D341Med (cell line): ENCODE results near the gene SLC37A3.
A peak's percentile ranks its signal among the peaks of the same experiment; 100 is the strongest.
"Not testable (repeated sequence)": the region's sequence is repeated elsewhere in the genome, so short reads cannot be mapped to it uniquely, and the experiment has no call there.

Experiments
- DNase-seq: peaks from one replicate; pipeline ENCODE4 v3.0.0; 2012; ENCODE audit warnings: low spot score

SLC37A3 gene

GRCh38 chr7:140397784-140398750, at the start of gene SLC37A3:
TSS of gene SLC37A3 (minus strand) at chr7:140398530. CDS start at chr7:140382526, 16,004 bp downstream.
- DNase-seq, result peak; percentile 97

GRCh38 chr7:140447841-140448240, 49.5 kb upstream of the SLC37A3 start:
- DNase-seq, result no peak

- no peak for DNase-seq
Observed at GRCh38 chr7:140446467-140446866, 48.1 kb upstream of the SLC37A3 start.

DNA sequence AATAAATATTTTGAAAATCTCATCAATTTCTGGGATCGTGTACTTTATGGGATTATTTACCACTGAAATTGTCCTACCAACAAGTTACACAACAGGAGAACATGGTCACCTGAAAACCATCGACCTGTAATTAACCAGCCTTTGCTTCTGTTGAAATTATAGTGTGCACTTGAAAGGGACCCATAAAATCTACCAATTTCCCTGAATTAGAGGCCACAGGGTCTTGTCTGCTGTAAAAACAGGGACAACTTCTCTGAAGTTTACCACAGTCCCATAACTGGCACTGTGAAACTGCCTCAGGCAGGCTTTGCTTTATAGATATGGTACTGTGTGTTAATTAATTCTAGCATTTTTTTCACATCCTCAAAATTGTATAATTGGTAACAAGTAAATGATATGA, 43.2 kb upstream of the SLC37A3 start:
- no peak for DNase-seq

GRCh38 chr7:140440593-140440992, 42.3 kb upstream of the SLC37A3 start:
- DNase-seq, result no peak

GRCh38 chr7:140439359-140439758, 41.0 kb upstream of the SLC37A3 start:
- DNase-seq, result no peak

- no peak for DNase-seq
Observed at GRCh38 chr7:140435252-140435895, 37.0 kb upstream of the SLC37A3 start.

DNA sequence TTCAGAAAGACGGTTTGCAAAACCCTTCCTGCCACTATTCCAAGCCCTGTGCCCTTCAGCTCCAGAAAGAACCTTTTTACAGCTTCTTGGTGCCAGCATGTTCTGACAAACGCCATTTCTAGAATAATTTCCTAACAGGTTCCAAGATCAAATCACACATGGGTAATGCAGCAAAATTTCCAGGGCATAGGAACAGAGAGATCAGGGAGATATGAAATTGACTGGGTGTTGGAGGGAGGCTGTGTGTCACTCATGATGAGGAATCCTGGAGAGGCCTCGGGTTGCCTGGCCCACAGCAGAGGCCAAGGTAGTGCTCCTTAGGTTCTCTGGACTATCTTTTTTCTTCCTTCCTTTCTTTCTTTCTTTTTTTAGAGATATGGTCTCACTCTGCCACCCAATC, 35.1 kb upstream of the SLC37A3 start:
- DNase-seq, result no peak

GRCh38 chr7:140426130-140426529, 27.8 kb upstream of the SLC37A3 start:
- no peak for DNase-seq

GRCh38 chr7:140425718-140426117, 27.4 kb upstream of the SLC37A3 start:
- DNase-seq, result no peak

- no peak for DNase-seq
Observed at GRCh38 chr7:140423501-140423900, 25.2 kb upstream of the SLC37A3 start.

DNA sequence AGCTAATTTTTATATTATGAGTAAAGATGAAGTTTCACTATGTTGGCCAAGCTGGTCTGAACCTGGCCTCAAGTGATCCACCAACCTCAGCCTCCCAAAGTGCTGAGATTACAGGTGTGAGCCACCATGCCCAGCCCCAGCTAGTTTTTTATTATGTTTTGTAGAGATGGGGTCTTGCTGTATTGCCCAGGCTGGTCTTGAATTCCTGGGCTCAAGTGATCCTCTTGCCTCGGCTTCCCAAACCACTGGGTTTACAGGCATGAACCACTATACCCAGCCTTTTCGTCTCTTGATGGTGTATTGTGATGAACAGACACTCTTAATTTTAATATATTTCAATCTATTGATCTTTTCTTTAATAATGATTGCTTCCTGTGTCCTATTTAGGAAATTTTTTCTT, 23.2 kb upstream of the SLC37A3 start:
- DNase-seq, result no peak

GRCh38 chr7:140418653-140419052, 20.3 kb upstream of the SLC37A3 start:
- DNase-seq, result no peak

- not testable (repeated sequence) for DNase-seq
Observed at GRCh38 chr7:140418156-140418472, 19.8 kb upstream of the SLC37A3 start.

DNA sequence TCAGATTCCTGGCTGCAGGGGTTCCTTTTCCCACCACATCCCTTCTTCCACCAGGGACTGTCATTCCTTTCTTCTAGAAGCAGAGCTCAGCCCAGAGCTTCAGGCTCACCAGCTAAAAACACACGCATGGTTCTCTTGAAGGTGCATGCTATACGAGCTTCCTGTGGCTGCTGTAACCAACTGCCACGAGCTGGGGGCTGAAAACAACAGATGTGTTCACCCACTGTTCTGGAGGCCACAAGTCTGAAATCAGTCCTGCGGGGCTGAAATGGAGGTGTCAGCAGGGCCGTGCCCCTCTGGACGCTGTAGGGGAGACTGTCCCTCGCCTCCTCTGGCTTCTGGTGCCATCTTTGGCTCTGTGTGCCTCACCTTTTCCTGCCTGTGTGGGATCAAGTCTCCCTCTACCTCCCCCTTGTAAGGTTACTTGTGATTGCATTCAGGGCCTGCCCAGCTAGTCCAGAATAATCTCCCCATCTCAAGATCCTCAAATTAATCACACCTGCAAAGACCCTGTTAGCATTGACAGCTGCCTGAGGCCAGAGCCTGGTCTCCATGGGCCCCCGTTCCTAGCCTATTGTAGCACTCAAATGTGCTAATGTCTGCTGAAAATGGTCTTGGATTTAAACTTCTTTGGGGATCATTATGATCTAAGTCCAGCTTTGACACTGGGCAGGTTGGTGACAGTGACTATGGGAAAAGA, 19.3 kb upstream of the SLC37A3 start:
- no peak for DNase-seq

- DNase-seq, result no peak
Observed at GRCh38 chr7:140416560-140416959, 18.2 kb upstream of the SLC37A3 start.

- DNase-seq, result not testable (repeated sequence)
Observed at GRCh38 chr7:140415816-140416215, 17.5 kb upstream of the SLC37A3 start.

DNA sequence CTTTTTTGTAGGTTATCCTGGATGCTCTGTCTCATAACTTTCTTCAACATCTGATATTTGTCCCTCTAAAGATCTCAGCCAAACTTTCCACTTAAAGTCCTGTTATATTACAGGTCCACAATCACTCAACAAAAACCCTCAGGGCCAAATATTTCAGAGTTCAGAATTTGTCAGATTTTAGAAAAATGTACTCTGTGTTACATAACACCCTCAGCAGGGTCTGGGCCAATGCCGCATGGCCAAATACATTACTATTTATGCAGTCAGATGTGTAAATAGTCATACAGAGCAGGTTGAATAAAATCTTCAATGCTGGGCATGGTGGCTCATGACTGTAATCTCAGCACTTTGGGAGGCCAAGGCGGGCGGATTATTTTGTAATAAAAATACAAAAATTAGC, 17.0 kb upstream of the SLC37A3 start:
- no peak for DNase-seq

- no peak for DNase-seq
Observed at GRCh38 chr7:140404565-140405065, 6.3 kb upstream of the SLC37A3 start.

GRCh38 chr7:140403878-140404564, 5.7 kb upstream of the SLC37A3 start, which contains the start of gene RAB19:
TSS of gene RAB19 (plus strand) at chr7:140404058. CDS start at chr7:140407647, 3,589 bp downstream.
- no peak for DNase-seq

DNA sequence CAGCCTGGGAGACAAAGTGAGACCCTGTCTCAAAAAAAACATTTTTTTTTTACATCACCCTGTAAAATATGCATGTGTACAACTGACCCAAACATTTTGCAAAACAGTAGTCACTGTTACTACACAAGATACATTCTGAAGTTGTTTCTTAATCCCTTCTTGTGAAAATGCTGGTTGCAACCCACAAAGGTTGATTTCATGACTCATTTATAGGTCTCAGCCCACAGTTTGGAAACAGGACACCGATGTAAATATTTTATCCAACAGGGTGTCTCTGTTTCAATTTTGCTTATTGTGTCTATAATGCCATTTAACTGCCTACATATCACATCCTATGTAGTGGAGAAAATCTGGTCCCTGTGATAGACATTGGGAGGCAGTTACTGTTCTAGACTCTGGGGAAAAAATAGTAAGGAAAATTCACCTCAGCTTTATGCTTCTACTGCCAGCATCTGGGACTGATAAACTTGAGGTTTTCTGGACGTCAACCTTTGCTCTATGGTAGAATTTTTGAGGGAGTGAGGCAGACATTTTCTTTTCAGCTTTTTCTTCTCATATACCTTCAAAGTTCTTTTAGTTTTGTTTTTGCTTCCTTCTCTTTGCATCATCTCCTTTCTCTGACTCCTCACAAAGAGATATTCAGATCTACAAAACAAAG, 4.0 kb upstream of the SLC37A3 start:
- DNase-seq, result no peak
